ENCODE measurements around the gene CDK5RAP3. TPM values are rescaled to one million over a fixed set of nuclear protein-coding genes. Genes with fewer than 3 reads are reported as not detected.

Gene CDK5RAP3
- total RNA-seq, 1 experiment from 2014 or later: 149 TPM

DNA sequence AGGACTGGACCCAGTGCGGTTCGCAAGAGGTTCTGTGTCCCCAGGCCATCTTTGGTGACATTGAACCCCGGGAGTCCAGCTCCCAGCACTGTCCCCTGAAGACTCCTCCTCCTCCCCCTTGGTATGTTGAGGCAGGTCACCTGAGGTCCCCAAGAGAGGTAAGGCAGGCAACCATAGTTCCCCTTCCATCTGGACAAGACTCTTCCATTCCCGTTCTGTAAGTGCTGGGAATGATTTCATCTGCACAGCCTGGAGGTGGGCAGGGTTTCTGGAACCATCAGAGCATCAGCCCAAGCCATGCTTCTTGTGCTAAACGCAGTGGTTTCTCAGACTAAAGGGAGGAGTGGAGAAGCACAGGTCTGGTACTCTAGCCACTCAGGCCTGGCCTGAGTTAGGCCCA lies 41.7 kb downstream of the CDK5RAP3 start:
- Histone ChIP-seq H2BK12ac (ENCODE audit: insufficient read length, low read depth, low read length) (no peak overlapping the region), H4K8ac (replicated peaks; ENCODE audit: insufficient read length, low read depth, low read length) (no peak overlapping the region), H2BK20ac (ENCODE audit: low read depth, low read length, poor library complexity, severe bottlenecking) (no peak overlapping the region), H2AK5ac (ENCODE audit: insufficient read length, low read length) (no peak overlapping the region), H3T11ph (ENCODE audit: low read length) (no peak overlapping the region), H3K27ac (ENCODE audit: insufficient read length, low read depth, low read length) (no peak overlapping the region), H2BK5ac (ENCODE audit: insufficient read length, low read length) (no peak overlapping the region), H3K56ac (ENCODE audit: insufficient read length, low read depth, low read length) (no peak overlapping the region), H3K18ac (ENCODE audit: insufficient read length, low read depth, low read length) (no peak overlapping the region), H3K23me2 (ENCODE audit: insufficient read length, low read depth, low read length, poor library complexity, severe bottlenecking) (peaks cover 9% of the 10 kb centered on the region), H3K14ac (ENCODE audit: insufficient read depth, low read length) (no peak overlapping the region), H2BK120ac (ENCODE audit: low read depth, low read length, poor library complexity, severe bottlenecking) (no peak overlapping the region), H3K23ac (ENCODE audit: insufficient read length, low read depth, low read length) (no peak overlapping the region), H3K9ac (ENCODE audit: extremely low read depth, insufficient read length, low read length) (no peak overlapping the region), H2BK15ac (ENCODE audit: low read depth, low read length) (no peak overlapping the region), H3K4ac (ENCODE audit: low read depth, low read length) (no peak overlapping the region), H3K4me1 (ENCODE audit: insufficient read depth, low read length) (no peaks in the 10 kb centered on the region), H4K20me1 (ENCODE audit: control insufficient read depth, insufficient read depth, insufficient read length) (no peaks in the 10 kb centered on the region), H3K27me3 (ENCODE audit: insufficient read depth, low read length) (no peaks in the 10 kb centered on the region; the same call in 1 of the 2 replicates), H3K79me1 (ENCODE audit: insufficient read depth, low read depth, low read length, poor library complexity, severe bottlenecking) (no peaks in the 10 kb centered on the region), H4K5ac (ENCODE audit: insufficient read length, low read depth, low read length) (no peak overlapping the region), H3K9me3 (ENCODE audit: control insufficient read depth, low read depth, low read length) (no peaks in the 10 kb centered on the region), H2AFZ (ENCODE audit: low read length) (no peak overlapping the region), H3K4me2 (ENCODE audit: insufficient read depth, insufficient read length, low read length) (peak overlapping the region; percentile 91), H3K79me2 (ENCODE audit: insufficient read depth, low read length) (no peaks in the 10 kb centered on the region), H4K91ac (ENCODE audit: insufficient read length, low read depth, low read length) (no peak overlapping the region)
- Mint-ChIP-seq H3K9me3 (peaks cover 0 to 3% of the 10 kb centered on the region in 2 experiments; a peak in 1 of 5 replicates), H3K27ac (no peak overlapping the region), H3K27me3 (ENCODE audit: low read depth) (peaks cover 28% of the 10 kb centered on the region), H3K36me3 (ENCODE audit: insufficient read depth in 1 of 3, low read depth in 3 of 3) (peaks cover 0 to 4% (median 0%) of the 10 kb centered on the region in 3 experiments; a peak in 3 of 7 replicates), H3K4me3 (peak overlapping the region; percentile 63 to 83), H3K4me1 (peaks cover 38 to 43% of the 10 kb centered on the region in 2 experiments)
- TF ChIP-seq, protein P1, sequence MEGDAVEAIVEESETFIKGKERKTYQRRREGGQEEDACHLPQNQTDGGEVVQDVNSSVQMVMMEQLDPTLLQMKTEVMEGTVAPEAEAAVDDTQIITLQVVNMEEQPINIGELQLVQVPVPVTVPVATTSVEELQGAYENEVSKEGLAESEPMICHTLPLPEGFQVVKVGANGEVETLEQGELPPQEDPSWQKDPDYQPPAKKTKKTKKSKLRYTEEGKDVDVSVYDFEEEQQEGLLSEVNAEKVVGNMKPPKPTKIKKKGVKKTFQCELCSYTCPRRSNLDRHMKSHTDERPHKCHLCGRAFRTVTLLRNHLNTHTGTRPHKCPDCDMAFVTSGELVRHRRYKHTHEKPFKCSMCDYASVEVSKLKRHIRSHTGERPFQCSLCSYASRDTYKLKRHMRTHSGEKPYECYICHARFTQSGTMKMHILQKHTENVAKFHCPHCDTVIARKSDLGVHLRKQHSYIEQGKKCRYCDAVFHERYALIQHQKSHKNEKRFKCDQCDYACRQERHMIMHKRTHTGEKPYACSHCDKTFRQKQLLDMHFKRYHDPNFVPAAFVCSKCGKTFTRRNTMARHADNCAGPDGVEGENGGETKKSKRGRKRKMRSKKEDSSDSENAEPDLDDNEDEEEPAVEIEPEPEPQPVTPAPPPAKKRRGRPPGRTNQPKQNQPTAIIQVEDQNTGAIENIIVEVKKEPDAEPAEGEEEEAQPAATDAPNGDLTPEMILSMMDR (conservative IDR thresholded peaks at IDR 0.05): no peak
- DNase-seq: no peak
- no CpG with 5 or more reads among the region's 5 CpGs for WGBS (ENCODE audit: extremely low coverage, insufficient read length, low lambda C conversion rate)
